ENCODE data around the gene ATOSB.

ATOSB gene

GRCh38 chr9:35067056-35067455 is 48.6 kb downstream of the ATOSB start:
- peaks cover 77% of the 10 kb centered on the region for H3K36me3 Mint-ChIP-seq (ENCODE audit: low read depth)
- DNase-seq (ENCODE audit: low spot score) = no peak
- no peak overlapping the region for H3K27ac Mint-ChIP-seq
- H3K4me1 Mint-ChIP-seq (ENCODE audit: low read depth) = peaks cover 30% of the 10 kb centered on the region
- H3K9me3 Mint-ChIP-seq = no peaks in the 10 kb centered on the region
- H3K27me3 Mint-ChIP-seq (ENCODE audit: low read depth) = no peaks in the 10 kb centered on the region
- H3K4me3 Mint-ChIP-seq = no peak overlapping the region

GRCh38 chr9:35060548-35061207 is 55.0 kb downstream of the ATOSB start:
- no peaks in the 10 kb centered on the region for H3K9me3 Mint-ChIP-seq
- peaks cover 82% of the 10 kb centered on the region for H3K36me3 Mint-ChIP-seq (ENCODE audit: low read depth)
- no peak overlapping the region for H3K27ac Mint-ChIP-seq
- no peak overlapping the region for H3K4me3 Mint-ChIP-seq
- no peaks in the 10 kb centered on the region for H3K27me3 Mint-ChIP-seq (ENCODE audit: low read depth)
- H3K4me1 Mint-ChIP-seq (ENCODE audit: low read depth) = no peaks in the 10 kb centered on the region
- no peak for DNase-seq (ENCODE audit: low spot score)

DNA sequence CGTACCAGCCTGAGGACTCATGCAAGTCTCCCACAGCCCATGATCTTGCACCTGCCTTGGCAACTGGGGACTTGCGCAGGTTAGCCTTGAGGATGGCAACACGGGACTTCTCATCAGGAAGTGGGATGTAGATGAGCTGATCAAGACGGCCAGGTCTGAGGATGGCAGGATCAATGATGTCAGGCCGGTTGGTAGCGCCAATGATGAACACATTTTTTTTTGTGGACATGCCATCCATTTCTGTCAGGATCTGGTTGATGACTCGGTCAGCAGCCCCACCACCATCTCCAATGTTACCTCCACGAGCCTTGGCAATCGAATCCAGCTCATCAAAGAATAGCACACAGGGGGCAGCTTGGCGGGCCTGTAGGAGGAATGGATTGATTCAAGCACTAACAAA is 56.2 kb downstream of the ATOSB start:
- peaks cover 84% of the 10 kb centered on the region for H3K36me3 Mint-ChIP-seq (ENCODE audit: low read depth)
- H3K27ac Mint-ChIP-seq = no peak overlapping the region
- H3K4me3 Mint-ChIP-seq = no peak overlapping the region

DNA sequence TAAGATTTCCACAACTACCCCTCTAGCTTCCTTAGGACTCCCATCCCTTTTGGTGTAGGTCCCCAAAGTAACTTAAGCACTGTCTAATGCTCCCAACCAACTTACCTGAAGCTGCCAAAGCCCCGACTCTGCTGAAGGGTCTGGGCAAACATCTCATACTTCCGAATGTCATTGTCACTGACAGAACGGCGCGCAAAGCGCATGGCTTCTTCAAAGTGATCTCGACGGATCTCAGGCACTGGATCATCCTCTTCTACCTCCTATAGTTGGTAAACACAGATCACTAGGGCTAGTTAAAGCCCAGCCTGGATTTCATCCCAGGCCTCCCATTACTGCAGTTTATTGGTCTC is 58.4 kb downstream of the ATOSB start:
- H3K27me3 Mint-ChIP-seq (ENCODE audit: low read depth) = no peaks in the 10 kb centered on the region
- no peaks in the 10 kb centered on the region for H3K4me1 Mint-ChIP-seq (ENCODE audit: low read depth)
- peaks cover 77% of the 10 kb centered on the region for H3K36me3 Mint-ChIP-seq (ENCODE audit: low read depth)
- H3K27ac Mint-ChIP-seq = no peak overlapping the region
- no peak overlapping the region for H3K4me3 Mint-ChIP-seq
- DNase-seq (ENCODE audit: low spot score) = no peak
- H3K9me3 Mint-ChIP-seq = no peaks in the 10 kb centered on the region

More for the DNA sequence above, 56.2 kb downstream of the ATOSB start:
- no peak for DNase-seq (ENCODE audit: low spot score)
- no peaks in the 10 kb centered on the region for H3K9me3 Mint-ChIP-seq
- no peaks in the 10 kb centered on the region for H3K4me1 Mint-ChIP-seq (ENCODE audit: low read depth)
- no peaks in the 10 kb centered on the region for H3K27me3 Mint-ChIP-seq (ENCODE audit: low read depth)

GRCh38 chr9:35056571-35057270 is 58.9 kb downstream of the ATOSB start:
- H3K27ac Mint-ChIP-seq = no peak overlapping the region
- H3K4me3 Mint-ChIP-seq = no peak overlapping the region
- no peaks in the 10 kb centered on the region for H3K9me3 Mint-ChIP-seq
- H3K27me3 Mint-ChIP-seq (ENCODE audit: low read depth) = no peaks in the 10 kb centered on the region
- DNase-seq (ENCODE audit: low spot score) = no peak
- H3K36me3 Mint-ChIP-seq (ENCODE audit: low read depth) = peaks cover 72% of the 10 kb centered on the region
- no peaks in the 10 kb centered on the region for H3K4me1 Mint-ChIP-seq (ENCODE audit: low read depth)

- H3K27me3 Mint-ChIP-seq (ENCODE audit: low read depth) = no peaks in the 10 kb centered on the region
- no peak for DNase-seq (ENCODE audit: low spot score)
- peaks cover 60% of the 10 kb centered on the region for H3K36me3 Mint-ChIP-seq (ENCODE audit: low read depth)
- H3K9me3 Mint-ChIP-seq = no peaks in the 10 kb centered on the region
- no peak overlapping the region for H3K27ac Mint-ChIP-seq
- no peaks in the 10 kb centered on the region for H3K4me1 Mint-ChIP-seq (ENCODE audit: low read depth)
- H3K4me3 Mint-ChIP-seq = no peak overlapping the region
Measured at GRCh38 chr9:35054871-35055644, 60.6 kb downstream of the ATOSB start.

GRCh38 chr9:35054185-35054835 is 61.4 kb downstream of the ATOSB start:
- Mint-ChIP-seq H3K27ac (no peak overlapping the region), H3K27me3 (ENCODE audit: low read depth) (no peaks in the 10 kb centered on the region), H3K4me3 (no peak overlapping the region), H3K4me1 (ENCODE audit: low read depth) (no peaks in the 10 kb centered on the region), H3K9me3 (no peaks in the 10 kb centered on the region), H3K36me3 (ENCODE audit: low read depth) (peaks cover 53% of the 10 kb centered on the region)
- no peak for DNase-seq (ENCODE audit: low spot score)
